Fibroblast of gingiva (primary cell): ENCODE measurements around the gene BTBD9.
A peak's percentile ranks its signal among the peaks of the same experiment; 100 is the strongest.

Experiments used
- DNase-seq: peaks from one replicate; pipeline ENCODE4 v3.0.0-alpha.2; 2011; ENCODE audit warnings: low read depth

BTBD9 gene

DNA sequence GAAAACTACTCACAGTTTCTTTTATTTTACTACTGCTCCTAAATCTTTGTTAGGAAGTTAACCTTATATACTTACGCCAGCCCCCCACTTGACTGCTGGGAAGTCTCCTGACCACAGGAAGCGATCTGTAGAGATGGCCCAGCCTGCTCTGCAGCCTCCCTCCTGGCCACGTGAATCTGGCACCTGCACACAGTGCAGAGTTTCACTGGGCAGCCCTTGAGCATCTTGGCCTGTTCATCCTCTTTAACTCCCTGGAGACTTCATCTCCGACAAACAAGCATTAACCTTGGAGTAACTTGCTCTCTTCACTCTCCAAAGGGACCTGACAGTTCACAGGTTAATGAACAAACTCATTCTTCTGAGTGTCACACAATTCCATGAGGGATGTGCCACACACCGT lies 294.1 kb downstream of the BTBD9 start:
- no peak for DNase-seq

DNA sequence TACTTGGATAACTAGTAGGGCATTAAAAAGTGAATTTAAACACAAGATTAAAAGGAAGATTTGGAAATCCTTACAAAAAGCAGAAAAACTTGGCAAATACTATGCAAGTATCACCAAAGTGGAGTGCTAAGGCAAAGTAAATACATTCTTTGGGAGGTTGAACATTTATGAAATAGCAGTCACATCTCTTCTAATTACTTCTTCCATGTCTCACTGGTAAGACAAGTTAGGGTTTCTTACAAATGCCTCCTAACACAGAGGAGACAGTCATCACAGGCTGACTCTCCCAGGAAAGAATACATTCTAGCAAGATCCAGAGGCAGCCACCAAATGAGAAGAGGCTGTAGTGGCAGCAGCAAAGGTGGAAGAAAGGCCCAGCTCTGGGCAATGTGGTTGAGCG lies 298.2 kb downstream of the BTBD9 start:
- no peak for DNase-seq

DNA sequence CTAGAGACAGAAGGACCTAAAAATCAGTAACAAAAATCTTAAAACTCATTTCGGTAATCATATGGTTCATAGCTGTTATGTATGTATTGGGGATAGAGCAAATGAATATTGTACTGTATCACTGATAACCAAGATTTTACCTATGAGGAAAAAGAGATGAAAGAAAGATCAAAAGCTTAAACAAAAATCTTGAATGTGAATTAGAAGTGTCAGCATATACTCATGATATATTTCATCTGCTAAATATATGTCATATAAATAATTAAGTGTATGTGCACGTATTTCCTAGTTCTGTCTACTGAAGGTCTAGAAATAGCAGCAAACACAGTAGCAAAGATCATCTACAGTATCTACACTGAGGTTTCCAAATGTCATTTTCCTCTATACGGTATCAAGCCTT lies 299.8 kb downstream of the BTBD9 start:
- no peak for DNase-seq

DNA sequence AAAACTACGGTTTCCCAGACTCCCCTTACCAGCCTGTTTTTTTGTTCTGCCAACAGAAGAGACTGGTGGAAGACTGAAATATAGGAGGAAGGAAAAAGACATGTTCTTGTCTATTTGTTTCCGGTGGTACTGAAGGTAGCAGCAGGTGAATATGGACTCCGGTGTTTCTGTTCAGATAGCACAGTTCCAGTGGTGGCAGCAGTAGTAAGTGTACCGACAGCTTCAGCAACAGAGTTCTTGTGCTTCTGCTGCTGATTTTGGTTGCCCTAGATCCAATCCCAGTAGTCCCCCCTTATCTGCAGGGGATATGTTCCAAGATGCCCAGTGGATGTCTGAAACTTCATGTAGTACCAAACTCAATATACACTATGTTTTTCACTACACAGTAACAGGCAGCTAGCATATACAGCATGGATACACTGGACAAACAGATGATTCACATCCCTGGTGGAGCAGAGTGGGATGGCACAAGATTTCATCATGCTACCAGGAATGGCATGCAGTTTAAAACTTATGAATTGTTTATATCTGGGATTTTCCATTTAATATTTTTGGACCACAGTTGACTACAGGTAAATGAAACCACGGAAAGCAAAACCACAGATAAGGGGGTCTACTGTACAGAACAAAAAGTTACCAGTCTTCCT lies 301.8 kb downstream of the BTBD9 start:
- peak; percentile 73 for DNase-seq

DNA sequence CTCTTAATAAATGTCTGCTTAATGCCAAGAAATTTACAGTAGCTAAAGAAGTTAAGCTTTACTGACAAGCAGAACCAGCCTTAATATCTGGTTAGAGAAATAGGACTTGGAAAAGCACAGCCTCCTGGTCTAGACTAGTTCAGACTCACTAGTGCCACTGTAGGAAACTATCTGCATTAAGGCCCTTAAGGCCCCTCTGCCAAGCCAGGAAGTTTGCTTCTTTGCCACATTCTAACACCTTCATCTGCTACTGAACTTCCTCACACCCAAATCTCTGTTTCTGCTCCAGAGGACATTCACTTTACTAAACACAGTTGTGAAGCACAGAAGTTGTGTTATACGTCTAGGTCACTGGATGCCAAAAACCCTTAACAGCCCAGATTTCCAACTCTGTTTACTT lies 302.8 kb downstream of the BTBD9 start:
- no peak for DNase-seq

DNA sequence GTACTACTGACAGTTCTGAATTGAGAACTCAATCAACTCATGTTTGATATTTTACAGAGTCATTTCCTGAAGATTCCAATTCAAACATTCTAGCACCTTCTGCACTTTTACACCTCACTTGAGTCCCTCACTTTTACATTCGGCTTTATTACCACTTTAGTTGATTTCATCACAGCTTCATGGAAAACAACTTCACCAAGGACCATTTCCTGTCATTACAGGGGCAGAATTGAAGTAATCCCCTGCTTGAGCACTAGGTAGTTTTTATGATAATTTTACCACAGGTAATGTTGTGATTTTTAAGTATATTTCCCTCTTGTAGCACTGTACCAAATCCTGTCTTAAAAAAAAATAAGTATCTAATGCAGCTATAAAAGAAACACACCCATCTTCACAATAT lies 312.9 kb downstream of the BTBD9 start:
- DNase-seq: no peak

DNA sequence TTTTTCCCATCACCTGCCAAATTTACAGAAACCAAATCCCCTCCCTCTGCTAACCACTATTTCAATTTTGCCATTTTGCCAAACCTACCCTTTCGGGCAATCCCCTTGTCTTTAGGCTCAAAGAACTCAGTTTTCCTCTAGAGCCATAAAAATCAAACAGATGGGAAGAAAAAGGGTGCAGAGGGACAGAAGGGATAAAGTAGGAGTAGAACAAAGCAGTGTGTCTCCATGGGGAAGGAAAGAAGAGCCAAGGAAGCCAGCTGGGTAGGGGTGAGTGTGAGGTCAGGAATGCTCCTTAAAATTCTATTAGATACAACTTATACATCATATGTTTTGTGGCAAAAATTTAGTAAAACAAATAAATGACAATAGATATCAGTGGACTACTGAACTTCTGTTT lies 316.5 kb downstream of the BTBD9 start:
- no peak for DNase-seq

DNA sequence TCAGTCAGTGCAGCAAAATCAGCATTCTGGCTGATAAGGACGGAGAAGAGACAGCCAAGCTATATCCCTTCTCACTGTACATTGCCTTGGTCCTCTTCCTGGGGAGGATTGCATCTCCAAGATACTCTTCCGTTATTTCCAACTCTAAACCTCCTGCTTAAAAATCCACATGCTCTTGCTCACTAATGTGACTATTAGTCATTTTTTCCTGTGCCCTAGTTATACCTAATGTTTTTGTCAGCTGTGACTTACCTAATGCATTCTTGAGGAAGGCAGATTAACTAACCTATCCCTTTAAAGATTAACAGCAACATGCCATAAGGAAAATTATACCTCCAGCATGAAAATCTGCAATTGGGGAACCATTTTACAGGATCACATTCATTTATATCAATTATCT lies 317.6 kb downstream of the BTBD9 start:
- no peak for DNase-seq

DNA sequence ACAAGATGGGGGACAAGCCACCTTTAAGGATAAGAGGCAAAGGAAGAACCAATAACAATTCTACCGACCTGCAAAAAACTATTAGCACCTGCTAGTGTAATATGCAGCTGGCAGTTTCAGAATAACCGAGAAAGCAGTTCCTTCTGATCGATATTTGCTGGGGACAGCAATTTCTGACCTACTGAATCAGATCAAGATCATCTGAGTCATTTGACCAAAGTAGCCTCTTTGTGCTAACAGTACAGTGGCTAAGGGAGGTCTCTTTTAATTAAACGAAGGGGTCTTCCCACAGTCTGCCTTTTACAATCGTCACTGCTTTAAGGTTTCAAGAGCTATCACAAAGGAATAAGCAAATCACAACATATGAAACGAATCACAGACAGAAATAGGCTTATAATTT lies 318.9 kb downstream of the BTBD9 start:
- no peak for DNase-seq

DNA sequence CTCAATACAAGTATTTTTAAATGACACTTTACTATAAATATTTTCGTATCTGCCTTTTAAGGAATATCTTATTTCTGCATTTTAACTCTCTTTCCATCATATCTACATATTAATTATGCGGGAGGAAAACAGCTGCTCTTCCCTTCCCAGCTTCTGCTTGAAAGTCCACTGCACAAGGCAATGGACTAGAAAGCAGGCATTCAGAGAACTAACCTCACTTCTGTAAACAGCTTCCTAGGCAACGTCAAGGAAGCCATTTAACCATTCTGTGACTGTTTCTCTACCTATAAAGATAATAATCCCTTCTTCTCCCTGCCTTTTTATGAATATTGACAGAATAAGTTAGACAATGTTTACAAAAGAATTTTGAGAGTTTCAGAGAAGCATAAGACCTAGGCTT lies 319.4 kb downstream of the BTBD9 start:
- DNase-seq: no peak

DNA sequence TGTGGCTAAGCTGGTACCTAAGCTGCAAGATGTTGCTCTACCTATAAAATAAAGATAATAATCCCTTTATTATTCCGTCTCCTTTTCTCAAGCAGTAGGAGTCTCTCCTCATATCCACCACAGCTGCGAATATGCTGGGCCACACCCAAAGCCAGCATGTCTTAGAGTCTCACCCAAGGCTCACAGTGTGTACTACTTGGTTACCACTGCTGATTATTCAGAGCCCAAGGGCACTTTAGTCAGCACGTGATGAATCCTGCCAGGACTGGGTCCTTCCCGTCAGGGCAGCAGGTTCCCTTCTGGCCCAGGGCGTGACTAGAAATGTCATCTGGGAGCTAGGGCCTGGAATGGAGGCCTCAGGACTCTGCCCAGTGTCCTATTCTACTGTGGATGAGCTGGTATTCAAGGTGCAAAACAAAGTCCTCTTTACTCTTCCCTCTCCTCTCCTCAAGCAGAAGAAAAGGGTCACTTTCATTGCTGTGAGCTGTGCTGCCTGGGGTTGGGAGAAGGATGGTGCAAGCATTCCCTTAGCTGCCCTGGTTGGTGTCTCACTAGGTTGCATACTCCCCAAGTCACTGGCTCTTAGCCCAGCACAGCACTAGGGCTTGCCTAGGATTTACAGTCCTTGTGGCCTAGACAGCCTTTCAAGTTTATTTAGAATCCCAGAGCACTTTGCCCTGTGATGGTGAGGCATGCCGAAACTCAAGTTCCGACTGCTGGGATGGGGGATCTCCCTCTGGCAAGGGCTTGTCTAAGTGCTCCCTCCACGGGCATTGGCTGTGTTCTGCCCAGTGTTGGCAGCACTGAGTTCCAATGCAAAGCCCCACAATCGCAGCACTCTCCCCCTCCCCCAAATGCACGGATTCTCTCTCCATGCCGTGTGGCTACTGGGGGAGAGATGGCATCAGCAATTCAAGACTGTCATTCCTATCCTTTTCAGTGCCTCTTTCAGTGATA lies 320.2 kb downstream of the BTBD9 start:
- no peak for DNase-seq

DNA sequence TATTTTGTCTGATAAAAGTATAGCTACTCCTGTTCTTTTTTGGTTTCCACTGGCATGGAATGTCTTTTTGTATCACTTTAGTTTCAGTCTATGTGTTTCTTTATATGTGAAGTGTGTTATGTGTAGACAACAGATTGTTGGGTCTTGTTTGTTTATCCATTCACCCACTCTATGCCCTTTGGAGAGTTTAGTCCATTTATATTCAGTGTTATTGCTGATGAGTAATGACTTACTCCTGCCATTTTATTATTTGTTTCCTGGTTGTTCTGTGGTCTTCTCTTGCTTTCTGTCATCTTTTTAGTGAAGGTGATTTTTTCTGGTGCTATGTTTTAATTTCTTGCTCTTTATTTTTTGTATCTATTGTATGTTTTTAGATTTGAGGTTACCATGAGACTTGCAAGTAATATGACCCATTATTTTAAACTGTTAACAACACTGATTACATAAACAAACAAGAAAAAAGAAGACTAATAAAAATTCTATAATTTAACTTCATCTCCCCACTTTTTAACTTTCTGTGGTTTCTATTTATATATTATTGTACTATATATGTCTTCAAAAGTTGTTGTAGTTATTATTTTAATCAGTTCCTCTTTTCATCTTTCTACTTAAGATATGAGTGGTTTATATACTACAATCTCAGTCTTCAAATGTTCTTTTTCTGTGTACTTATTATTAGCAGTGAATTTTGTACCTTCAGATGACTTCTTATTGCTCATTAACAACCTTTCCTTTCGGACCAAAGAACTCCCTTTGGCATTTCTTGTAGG lies 323.4 kb downstream of the BTBD9 start:
- DNase-seq: no peak

DNA sequence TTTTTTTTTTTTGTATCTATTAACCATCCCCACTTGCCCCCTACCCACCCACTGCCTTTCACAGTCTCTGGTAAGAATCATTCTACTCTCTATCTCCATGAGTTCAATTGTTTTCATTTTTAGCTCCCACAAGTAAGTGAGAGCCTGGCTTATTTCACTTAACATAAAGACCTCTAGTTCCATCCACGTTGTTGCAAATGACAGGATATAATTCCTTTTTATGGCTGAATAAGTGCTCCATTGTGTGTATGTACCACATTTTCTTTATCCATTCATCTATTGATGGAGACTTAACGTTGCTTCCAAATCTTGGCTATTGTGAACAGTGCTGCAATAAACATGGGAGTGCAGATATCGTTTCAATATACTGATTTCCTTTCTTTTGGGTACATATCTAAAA lies 328.5 kb downstream of the BTBD9 start:
- DNase-seq: no peak

DNA sequence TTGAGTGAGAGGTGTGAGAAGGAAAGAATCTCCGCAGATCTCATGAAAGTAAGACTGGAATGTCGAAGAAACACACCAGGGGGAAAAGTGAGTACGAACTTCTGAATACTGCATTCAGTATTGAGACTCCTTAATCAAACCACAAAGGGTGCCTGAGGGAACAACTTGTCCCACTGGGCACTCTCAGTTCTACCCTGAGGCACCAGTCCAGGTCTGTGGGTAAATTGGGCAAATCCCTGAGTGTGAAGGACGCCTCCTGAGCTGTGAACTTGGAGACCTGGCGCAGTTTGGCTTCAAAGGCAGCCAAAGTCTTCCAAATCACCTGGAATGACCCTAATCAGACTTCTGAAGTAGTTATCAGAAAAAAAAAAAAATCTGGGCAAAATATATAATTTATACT lies 329.7 kb downstream of the BTBD9 start:
- DNase-seq: no peak

DNA sequence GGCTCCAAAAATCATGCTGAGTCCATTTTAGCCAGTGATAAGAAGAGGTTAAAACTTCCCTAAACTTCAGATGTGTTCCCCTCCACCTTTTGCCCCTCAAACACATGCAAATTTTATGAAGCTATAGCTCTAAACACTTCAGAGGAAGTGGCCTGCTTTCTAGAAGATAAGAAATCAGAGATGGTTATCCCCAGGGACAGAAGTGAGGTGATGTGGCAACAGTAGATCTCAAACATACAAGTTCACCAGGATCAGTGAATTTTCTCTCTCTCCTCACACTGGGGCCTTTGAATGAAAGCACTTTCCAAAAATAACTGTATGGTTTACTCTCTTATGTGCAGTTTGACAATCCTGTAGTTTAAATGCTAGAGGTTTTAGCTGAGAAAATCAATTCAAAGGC lies 332.0 kb downstream of the BTBD9 start:
- DNase-seq: no peak

DNA sequence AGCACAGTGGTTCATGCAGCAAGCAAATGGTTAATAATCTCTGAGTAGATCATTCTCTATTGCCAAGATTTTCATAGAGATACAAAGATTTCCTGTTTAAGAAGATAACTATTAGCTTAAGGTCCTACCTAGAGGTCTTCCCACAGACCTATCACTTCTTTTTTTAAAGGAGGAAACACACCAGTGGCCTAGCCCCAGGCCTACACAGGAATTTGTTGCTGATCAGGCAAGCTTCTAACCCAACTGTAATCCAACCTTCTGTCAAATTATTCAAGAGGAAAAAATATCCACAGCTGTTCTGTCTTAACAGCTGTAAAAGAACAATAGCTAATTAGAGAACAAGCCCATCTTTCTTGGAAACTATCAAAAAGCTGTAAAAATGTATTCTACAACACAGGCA lies 332.8 kb downstream of the BTBD9 start:
- DNase-seq: no peak

DNA sequence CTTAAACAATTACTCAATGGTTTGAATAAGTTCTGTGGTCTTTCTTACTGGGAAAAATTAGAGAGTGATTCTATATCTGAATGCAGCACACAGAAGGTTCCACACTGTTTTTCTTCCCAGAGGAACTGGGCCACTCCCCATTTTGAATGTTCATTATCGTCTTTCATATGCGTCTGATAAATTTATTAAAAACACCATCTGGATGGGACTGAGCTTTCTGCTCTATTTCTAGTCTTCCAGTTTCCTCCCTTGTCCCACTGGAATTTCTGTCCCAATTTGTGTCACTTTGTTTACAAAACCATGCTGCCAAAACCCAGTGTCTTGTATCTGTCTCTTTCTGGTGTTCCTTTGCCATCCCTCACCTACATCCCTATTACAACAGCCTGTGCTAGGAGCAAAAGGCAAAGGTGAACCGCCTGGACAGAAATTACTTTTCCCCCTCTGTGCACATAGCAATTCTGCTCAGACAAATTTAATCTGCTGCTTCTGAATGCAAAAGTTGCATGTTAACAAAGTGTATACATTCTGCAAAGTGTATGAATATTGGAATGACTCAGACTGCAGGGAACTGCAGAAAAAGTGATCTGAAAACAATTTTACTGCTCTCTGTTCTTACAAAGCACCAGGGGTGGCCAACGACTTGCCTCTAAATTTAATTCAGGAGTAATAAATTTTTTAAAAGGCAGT lies 333.6 kb downstream of the BTBD9 start:
- no peak for DNase-seq

DNA sequence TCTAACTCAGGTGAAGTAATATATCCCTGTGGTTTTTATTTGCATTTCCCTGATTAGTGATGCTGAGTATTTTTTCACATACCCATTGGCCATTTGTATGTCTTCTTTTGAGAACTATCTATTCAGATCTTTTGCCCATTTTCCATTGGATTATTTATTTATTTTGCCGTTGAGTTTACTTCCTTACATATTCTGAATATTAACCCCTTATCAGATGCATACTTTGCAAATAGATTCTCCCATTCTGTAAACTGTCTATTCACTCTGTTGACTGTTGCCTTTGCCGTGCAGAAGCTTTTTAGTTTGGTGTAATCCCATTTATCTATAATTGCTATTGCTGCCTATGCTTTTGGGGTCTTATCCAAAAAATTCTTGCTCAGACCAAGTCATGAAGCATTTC lies 336.9 kb downstream of the BTBD9 start:
- DNase-seq: no peak

DNA sequence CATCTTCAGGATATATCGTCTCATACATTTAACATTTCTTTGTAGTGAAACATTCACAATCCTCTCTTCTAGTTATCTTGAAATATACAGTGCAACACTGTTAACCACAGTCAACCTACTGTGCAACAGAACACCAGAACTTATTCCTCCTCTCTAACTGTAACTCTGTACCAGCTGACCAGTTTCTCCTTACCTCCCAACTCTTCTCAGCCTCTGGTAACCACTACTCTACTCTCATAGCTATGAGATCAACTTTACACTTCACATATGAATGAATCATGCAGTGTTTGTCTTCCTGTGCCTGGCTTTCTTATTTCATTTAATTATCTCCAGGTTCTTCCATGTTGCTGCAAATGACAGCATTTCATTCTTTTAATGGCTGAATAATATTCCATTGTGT lies 337.6 kb downstream of the BTBD9 start:
- DNase-seq: no peak

DNA sequence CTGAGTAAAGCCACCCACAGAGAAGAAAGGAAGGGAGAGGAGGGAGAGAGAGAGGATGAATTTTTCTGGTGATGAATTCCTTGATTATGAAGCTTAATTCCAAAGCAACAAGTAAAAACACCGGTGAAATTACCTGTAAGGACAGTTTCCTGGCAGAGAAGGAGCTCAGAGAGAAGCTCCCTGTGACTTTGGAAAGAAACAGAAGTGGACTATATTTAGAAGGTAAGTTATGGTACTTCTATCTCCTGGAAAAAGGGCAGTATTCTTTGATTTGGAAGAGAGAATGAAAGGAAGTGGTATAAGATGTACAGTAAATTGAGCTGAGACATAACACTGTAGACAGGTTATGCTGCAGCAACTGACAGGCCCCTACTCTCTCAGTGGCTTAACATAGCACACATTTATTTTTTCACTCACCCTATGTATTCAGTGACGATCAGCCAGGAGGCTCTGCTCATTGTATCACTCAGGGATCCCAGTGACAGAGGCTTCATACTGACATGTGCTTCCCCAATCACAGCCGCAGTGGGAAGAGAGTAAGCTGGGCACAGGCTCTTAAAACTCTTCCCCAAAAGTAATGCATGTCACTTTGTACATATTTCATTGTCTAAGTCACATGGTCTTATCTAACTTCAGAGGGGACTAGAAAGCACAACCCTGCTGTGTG lies 349.5 kb downstream of the BTBD9 start:
- DNase-seq: no peak

DNA sequence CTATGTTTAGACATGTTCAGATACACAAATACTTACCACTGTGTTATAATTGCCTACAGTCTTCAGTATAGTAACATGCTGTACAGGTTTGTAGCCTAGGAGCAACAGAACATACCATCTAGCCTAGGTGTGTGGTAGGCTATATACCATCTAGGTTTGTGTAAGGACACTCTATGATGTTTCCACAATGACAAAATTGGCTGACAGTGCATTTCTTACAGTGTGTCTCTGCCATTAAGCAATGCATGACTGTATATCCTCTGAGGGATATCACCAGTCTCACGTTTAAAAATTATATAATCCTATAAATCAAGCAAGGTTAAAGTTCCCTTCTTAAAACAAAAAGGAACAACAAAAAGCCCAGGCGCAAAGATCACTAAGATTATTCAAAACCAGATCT lies 352.2 kb downstream of the BTBD9 start:
- DNase-seq: no peak
